HFF-Myc (cell line): ENCODE measurements around the gene LDLRAD1.
"Not testable (repeated sequence)": the region's sequence is repeated elsewhere in the genome, so short reads cannot be mapped to it uniquely, and the experiment has no call there.

Experiments
- DNase-seq: peaks from one replicate; pipeline ENCODE4 v3.0.0-alpha.2; 2011; ENCODE audit warnings: low read depth; ENCODE audit errors: extremely low read depth
- H3K4me3 ChIP-seq: replicated peaks from 2 replicates; pipeline ENCODE4 v1.5.1; 2011; ENCODE audit warnings: low read depth, mild to moderate bottlenecking, control low read depth, low read length
- TF ChIP-seq, protein P1 (sequence below): IDR thresholded peaks from 2 replicates; pipeline ENCODE4 v1.5.1; 2012; ENCODE audit warnings: mild to moderate bottlenecking, low read depth, low read length, control low read depth; ENCODE audit errors: missing control alignments

Gene LDLRAD1

DNA sequence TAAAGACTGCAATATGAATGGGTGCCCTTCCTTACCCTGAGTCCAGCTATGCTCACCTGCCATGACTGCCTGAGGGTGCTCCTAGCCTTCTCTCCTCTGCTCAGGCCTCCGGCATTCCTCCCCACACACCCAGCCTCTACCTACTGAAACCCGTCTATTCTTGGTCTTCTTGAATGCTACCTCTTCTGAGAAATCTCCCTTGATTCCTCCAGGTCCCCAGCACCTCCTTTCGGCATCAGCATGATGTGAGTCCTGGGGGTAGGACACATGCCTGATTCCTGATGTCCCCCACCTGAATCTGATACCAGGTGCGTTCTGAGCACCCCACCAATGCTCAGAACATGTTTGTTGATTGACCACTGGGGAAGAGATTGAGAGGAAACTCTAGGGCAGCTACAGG, 8.6 kb downstream of the LDLRAD1 start:
- TF ChIP-seq, protein P1, sequence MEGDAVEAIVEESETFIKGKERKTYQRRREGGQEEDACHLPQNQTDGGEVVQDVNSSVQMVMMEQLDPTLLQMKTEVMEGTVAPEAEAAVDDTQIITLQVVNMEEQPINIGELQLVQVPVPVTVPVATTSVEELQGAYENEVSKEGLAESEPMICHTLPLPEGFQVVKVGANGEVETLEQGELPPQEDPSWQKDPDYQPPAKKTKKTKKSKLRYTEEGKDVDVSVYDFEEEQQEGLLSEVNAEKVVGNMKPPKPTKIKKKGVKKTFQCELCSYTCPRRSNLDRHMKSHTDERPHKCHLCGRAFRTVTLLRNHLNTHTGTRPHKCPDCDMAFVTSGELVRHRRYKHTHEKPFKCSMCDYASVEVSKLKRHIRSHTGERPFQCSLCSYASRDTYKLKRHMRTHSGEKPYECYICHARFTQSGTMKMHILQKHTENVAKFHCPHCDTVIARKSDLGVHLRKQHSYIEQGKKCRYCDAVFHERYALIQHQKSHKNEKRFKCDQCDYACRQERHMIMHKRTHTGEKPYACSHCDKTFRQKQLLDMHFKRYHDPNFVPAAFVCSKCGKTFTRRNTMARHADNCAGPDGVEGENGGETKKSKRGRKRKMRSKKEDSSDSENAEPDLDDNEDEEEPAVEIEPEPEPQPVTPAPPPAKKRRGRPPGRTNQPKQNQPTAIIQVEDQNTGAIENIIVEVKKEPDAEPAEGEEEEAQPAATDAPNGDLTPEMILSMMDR: no peak
- no peak overlapping the region for H3K4me3 ChIP-seq
- no peak for DNase-seq

DNA sequence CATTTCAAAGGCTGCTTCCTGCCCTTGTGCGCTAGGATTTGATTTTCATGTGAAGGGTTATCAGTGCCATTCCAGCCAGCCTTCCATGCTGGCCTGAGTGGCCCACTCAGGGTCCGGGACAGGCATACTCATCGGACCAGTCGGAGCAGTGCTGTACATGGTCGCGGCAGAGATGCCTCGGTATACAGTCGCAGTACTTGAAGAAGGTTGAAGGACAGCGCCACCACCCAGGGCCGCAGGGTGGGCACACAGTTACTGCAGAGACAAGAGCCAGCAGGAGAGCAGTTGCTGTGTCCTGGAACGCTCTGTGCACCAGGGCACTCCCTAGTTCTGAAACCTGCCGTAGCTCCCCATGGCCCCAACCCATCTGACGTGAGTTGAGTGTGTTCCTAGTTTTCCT, 9.1 kb downstream of the LDLRAD1 start:
- no peak overlapping the region for H3K4me3 ChIP-seq
- DNase-seq: no peak
- TF ChIP-seq, protein P1: no peak

DNA sequence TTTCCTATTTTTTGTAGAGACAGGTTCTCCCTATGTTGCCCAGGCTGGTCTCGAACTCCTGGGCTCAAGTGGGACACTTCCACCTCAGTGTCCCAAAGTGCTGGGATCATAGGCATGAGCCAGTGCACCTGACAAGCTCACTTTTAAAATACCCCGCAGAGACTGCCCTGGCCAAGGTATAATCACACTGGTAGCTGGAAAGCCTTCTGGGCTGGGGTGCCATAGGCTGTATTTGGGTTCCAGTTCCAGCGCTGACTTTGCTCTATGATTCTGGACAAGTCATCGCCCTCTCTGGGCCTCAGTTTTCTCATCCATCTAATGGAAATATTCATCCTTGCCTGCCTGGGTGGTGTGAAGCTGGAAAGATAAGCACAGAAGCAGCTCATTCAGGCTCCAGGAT, 10.4 kb downstream of the LDLRAD1 start:
- H3K4me3 ChIP-seq: no peak overlapping the region
- DNase-seq: no peak
- TF ChIP-seq, protein P1: no peak

DNA sequence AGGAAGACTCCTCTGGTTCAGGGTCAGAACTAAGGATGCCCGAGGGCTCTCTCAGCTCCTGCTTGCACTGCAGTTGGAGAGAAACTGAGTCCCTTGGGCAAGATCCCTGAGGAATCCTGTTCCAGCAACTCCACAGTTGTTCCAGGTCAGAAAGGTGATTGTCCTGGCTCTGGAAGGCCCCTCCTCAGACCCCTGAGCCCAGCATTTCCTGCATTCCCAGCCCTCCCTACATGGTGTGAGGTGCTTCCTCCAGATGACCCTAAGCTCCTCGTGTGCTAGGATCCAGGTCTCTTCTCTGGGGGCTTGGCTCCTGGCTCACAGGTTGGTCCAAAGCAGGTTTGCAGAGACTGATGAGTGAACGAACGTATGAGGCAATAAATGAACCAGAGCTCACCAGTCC, 11.5 kb downstream of the LDLRAD1 start:
- no peak for DNase-seq
- TF ChIP-seq, protein P1: no peak
- no peak overlapping the region for H3K4me3 ChIP-seq

DNA sequence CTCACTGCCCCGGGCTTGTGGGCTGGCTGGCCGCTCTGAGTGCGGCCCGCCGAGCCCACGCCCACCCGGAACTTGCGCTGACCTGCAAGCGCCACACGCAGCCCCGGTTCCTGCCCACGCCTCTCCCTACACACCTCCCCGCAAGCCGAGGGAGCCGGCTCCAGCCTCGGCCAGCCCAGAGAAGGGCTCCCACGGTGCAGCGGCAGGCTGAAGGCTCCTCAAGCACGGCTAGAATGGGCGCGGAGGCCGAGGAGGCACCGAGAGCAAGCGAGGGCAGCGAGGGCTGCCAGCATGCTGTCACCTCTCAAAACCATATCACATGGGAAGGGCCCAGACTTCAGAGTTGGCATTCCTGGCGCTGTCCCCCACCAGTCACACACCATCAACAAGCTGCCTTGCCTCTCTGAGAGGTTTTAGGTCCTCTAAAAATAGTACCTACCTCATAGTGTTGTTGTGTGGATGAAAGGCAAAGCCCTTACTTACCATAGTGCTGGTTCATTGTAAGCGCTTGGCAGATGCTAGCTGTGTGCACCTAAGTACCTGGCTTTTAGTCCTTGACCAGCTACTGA, 13.4 kb downstream of the LDLRAD1 start:
- TF ChIP-seq, protein P1: no peak
- DNase-seq: no peak
- no peak overlapping the region for H3K4me3 ChIP-seq

DNA sequence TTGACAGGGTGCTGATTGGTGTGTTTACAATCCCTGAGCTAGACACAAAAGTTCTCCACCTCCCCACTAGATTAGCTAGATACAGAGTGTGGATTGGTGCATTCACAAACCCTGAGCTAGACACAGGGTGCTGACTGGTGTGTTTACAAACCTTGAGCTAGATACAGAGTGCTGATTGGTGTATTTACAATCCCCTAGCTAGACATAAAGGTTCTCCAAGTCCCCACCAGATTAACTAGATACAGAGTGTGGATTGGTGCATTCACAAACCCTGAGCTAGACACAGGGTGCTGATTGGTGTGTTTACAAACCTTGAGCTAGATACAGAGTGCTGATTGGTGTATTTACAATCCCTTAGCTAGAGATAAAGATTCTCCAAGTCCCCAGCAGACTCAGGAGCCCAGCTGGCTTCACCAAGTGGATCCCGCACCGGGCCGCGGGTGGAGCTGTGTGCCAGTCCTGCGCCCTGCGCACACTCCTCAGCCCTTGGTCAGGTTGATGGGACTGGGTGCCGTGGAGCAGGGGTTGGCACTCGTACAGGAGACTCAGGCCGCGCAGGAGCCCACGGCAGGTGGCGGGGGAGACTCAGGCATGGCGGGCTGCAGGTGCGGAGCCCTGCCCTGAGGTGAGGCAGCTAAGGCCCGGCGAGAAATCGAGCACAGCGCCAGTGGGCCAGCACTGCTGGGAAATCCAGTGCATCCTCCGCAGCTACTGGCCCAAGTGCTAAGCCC, 14.1 kb downstream of the LDLRAD1 start:
- not testable (repeated sequence) for H3K4me3 ChIP-seq, DNase-seq

DNA sequence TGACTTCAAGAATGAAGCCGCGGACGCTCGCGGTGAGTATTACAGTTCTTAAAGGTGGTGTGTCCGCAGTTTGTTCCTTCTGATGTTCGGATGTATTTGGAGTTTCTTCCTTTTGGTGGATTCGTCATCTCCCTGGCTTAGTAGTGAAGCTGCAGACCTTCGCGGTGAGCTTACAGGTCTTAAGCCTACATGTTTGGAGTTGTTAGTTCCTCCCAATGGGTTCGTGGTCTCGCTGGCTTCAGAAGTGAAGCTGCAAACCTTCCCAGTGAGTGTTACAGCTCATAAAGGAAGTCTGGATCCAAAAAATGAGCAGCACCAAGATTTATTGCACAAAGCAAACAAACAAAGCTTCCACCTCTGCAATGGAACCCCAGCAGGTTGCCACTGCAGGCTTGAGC, 14.7 kb downstream of the LDLRAD1 start:
- TF ChIP-seq, protein P1: no peak
- H3K4me3 ChIP-seq: no peak overlapping the region
- DNase-seq: no peak
